ENCODE data around the gene PDCD1LG2.
"Not testable (repeated sequence)": the region's sequence is repeated elsewhere in the genome, so short reads cannot be mapped to it uniquely, and the experiment has no call there.

The PDCD1LG2 gene

DNA sequence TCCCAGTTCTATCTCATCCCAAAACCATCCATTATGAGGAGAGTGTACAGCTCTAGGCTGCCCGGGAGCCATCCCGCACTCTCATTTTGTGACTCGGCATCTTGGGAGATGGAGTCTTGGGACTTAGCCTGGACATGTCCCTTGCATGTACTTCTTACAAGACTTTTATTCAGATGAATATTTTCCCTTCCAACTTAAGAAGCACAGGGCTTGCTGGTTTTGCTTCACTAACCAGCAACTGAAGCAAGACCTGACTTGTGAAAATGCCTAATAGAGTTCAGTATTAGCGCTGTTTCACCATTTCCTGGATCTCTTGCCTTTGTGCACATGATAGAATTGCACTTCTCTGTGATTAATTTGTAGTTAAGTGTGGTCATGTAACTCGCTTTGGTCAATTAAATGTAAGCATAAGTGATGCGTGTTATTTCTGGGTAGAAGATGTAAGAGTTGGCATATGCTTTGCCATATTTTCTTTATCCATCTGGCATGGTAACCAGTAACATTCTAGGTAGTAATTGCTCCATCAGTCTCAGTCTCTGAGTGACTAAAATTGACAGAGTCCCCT is 55.8 kb downstream of the PDCD1LG2 start:
- no peak for DNase-seq (ENCODE audit: low spot score)

DNA sequence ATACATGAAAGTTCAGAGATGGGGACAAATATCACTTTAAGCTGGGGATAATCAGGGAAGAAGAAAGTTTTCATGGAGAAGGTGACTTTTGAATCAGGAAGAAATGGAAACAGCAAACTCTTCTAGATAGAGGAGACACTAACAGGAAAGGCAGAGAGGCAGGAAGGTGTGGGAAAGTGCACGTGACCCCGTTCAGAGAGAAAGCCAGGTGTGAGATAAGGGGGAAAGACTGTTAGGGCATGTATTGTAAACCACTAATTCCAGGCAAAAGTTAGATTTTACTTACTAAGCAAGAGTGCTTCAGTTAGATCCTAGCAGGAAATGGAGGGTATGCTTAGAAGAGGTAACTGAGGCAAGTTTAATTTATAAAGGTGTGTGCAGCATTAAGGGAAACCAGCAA is 58.5 kb downstream of the PDCD1LG2 start:
- DNase-seq (ENCODE audit: low spot score) = no peak

GRCh38 chr9:5569409-5569808 is 59.1 kb downstream of the PDCD1LG2 start:
- no peak for DNase-seq (ENCODE audit: low spot score)

- no peak for DNase-seq (ENCODE audit: low spot score)
These were observed 59.6 kb downstream of the PDCD1LG2 start for GRCh38 chr9:5569891-5570290.

DNA sequence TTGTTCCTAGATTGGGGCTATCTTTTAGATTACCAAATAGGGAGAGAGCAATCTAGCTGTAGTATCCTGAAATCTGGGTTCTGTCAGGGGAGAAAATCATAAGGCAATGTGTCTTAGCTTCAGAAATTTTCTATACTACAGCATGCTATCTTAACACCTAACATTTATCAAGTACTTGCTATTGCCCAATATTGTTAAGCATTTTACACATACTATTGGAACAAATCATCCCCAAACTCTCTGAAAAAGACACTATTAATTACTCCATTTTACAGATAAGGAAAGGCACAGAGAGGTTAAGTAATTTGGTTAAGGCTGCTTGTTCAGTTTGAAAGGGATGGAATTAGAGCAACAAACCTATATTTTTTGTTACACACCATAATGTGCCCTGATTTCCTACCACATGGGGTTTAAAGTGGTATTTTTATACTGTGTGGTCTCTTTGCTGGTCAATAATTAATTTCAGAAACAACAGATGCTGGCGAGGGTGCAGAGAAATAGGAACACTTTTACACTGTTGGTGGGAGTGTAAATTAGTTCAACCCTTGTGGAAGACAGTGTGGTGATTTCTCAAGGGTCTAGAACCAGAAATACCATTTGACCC is 61.4 kb downstream of the PDCD1LG2 start:
- no peak for DNase-seq (ENCODE audit: low spot score)

GRCh38 chr9:5574097-5574496 is 63.8 kb downstream of the PDCD1LG2 start:
- no peak for DNase-seq (ENCODE audit: low spot score)

DNA sequence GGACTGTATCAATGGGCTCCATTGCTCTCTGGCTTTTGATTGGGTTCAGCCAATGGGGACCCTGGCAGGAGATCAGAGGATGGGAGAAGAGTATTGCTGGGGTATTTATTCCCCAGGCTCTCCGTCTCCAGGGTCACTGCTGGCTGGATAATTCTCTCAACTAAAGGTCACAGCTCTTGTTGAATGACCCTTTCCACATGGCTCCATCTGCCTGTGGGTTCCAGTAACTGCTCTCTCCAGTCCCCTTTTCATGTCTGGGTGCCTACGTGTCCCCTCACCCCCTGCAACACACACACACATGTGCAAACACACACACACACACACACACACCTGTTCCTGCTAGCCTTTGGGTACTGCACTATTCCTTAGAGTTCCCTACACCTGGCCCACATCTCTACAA is 64.7 kb downstream of the PDCD1LG2 start:
- DNase-seq (ENCODE audit: low spot score) = no peak

DNA sequence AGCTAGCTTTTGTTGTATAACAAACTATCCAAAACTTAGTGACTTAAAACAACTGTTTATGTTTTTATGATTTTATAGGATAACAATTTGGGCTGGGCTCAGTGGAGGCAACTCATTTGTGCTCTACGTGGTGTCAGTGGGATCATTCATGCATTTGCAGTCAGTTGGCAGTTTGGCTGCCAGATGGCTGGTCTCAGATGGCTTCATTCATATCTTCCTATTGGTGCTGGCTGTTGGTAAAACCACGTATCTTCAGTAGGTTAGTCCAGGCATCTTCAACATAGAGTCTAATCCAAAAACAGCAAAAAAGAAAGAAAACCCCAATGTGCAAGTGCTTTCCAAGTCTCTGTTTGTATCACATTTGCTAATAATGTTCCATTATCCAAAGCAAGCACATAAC is 66.9 kb downstream of the PDCD1LG2 start:
- no peak for DNase-seq (ENCODE audit: low spot score)

GRCh38 chr9:5578018-5578697 is 67.8 kb downstream of the PDCD1LG2 start:
- no peak for DNase-seq (ENCODE audit: low spot score)

- DNase-seq (ENCODE audit: low spot score) = no peak
These were observed 68.4 kb downstream of the PDCD1LG2 start for GRCh38 chr9:5578698-5579085.

- DNase-seq (ENCODE audit: low spot score) = no peak
These were observed 69.5 kb downstream of the PDCD1LG2 start for GRCh38 chr9:5579881-5580280.

GRCh38 chr9:5580650-5581049 is 70.3 kb downstream of the PDCD1LG2 start:
- no peak for DNase-seq (ENCODE audit: low spot score)

DNA sequence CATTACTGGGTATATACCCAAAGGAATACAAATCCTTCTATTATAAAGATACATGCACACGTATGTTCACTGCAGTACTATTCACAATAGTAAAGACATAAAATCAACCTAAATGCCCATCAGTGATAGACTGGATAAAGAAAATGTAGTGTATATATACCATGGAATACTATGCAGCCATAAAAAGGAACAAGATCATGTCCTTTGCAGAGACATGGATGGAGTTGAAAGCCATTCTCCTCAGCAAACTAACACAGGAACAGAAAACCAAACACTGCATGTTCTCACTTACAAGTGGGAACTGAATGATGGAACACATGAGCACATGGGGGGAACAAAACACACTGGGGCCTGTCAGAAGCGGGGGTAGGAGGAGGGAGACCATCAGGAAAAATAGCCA is 71.4 kb downstream of the PDCD1LG2 start:
- not testable (repeated sequence) for DNase-seq (ENCODE audit: low spot score)

- DNase-seq (ENCODE audit: low spot score) = no peak
These were observed 72.5 kb downstream of the PDCD1LG2 start for GRCh38 chr9:5582835-5583195.

DNA sequence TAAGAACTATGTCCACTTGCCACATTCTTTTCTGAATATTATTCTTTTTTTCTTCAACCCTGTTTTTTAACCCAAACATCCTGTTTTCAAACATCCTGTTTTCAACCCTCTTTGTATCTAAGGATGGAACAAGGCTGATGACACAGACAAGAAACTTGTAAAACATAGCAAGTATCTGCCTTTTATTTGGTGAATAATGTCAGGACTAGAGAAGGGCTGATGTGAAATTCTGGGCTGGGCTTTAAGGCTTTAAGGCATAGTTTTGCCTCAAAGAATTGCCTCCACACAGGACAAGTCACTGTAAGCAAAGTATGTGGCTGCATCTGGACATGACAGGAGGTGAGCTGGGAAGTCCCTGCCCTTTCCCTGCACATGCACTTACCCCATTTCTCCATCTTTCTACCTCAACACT is 76.1 kb downstream of the PDCD1LG2 start:
- no peak for DNase-seq (ENCODE audit: low spot score)

- DNase-seq (ENCODE audit: low spot score) = no peak
These were observed 76.7 kb downstream of the PDCD1LG2 start for GRCh38 chr9:5587024-5587423.

DNA sequence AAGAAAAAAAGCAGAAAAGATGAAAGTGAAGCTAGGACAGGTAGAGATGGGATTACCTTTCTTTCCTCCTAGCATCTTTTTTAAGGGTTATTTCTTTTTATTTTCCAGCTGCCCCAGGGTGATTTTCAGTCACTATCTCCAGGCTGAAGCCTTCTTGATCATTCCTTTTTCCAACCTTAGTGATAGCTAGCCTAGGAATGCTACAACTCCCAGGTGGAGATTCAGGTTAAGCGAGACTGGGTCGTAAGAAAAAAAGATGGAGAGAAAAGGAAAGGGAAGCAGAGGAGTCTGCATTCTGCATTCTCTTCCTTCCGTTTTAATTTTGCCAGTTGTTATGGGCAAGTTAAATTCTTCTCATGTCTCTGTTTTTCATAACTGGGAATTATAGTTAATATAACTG is 81.9 kb downstream of the PDCD1LG2 start:
- no peak for DNase-seq (ENCODE audit: low spot score)

DNA sequence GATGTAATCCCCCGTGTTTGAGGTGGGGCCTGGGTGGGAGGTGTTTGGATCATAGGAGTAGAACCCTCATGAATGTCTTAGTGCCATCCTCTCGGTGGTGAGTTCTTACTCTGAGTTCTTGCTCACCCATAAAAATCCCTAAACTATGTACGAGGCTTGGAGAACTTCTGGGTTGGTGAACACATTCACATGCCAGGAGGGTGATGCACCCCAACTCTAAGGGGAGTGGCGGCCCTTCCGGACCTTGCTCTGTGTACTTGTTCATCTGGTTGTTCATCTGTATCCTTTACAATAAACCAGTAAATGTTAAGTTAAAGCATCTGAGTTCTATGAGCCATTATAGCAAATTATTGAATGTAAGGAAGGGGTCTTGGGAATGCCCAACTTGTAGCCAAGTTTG is 82.6 kb downstream of the PDCD1LG2 start:
- DNase-seq (ENCODE audit: low spot score) = no peak

DNA sequence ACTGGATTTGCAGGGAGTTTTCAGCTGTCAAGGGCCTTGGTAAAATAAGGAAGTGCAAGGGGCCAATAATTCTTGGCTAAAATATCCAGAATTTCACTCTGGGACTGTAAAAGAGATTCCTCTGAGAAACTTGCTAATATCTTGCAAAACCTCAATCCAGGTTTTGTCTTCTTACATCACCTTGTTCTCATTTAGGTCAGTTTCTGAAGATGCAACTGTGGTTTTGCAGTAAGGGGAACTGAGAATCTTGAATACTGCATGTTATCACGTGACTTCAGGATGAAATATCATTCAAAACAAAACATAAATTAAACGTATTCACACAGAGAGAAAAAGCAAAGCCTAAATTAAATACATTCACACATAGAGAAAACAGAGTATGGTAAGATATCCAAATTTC is 83.6 kb downstream of the PDCD1LG2 start:
- no peak for DNase-seq (ENCODE audit: low spot score)

DNA sequence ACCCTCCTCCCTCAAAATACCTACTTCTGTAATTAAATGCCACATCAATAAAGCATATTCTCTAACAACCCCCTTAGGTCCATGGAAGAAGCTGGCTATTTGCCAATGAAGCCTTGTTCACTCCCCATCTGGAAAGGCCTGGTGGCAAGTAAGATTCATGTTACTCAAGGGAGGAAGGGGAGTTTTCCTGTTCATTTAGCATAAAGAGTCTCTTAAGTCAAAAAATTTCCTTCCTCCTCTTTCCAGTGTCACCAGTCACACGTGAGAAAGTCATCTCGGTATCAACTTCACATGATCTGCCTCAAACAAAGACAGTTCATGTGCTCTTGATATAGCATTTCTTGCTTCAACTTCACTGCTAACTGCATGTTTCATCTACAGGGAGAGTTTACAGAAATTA is 85.8 kb downstream of the PDCD1LG2 start:
- DNase-seq (ENCODE audit: low spot score) = no peak

- no peak for DNase-seq (ENCODE audit: low spot score)
These were observed 98.2 kb downstream of the PDCD1LG2 start for GRCh38 chr9:5608298-5609225.

DNA sequence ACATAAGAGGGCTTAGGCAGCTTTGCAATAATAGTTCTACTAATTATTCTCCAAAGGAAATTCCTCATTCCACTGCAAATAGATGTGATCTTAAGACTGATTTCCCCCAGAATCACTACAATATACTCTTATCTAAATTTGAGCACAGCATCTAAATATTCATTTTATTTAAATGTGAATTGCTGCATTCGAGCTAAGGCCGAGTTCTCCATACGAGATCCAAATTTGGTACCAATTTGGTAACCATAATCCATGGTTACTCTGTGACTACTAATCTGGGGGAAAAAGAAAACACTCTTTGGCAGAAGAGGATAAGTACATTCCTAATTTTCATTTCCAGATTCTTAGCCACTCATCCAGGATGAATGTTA is 98.9 kb downstream of the PDCD1LG2 start:
- DNase-seq (ENCODE audit: low spot score) = no peak

DNA sequence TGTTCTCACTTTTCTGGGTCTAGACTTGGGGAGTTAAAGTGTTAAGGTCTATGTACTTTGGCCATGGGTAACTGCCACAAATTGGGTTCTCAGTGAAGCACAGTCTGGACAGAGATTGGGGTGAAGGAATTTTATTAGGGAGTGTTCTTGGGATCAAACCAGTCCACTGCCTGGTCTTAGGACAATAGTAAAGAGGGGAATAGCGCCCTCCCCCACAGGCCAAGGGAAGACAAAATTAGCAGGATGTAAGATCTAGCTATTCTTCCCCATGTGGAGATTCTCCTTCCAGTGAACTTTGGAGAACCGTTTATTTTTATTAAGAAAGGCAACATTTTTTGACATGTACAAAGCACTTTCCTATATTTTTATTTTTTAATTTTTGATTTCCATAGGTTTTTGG is 100.2 kb downstream of the PDCD1LG2 start:
- DNase-seq (ENCODE audit: low spot score) = no peak

All from ecto neural progenitor cell (in vitro differentiated cells).